HCT116 (cell line): ENCODE results near the gene CCL8. TPM values are rescaled to one million over a fixed set of nuclear protein-coding genes. Genes with fewer than 3 reads are reported as not detected.

Source experiments
- ATAC-seq: fragments of 200-7000 bp; cut with Tn5 transposase; 2 replicates; pipeline ENCODE4 v1.9.1; 2020; ENCODE audit warnings: mild to moderate bottlenecking, moderate library complexity
- BruUV-seq: library from RNA; stranded (reverse); fragments of 400-500 nt; replicated peaks from 2 replicates; lab custom pipeline; 2021; lab: Mats Ljungman, UMichigan
- CTCF ChIA-PET: fragments of 300-600 bp; sonication (Branson Sonifier 250); formaldehyde crosslinking; loops from one replicate; lab custom pipeline; 2021; ENCODE audit warnings: antibody characterized with exemption; lab: Charles Lee
- POLR2A ChIA-PET: fragments of 300-600, 350-600 bp; sonication (Branson Sonifier 250); formaldehyde crosslinking; loops from one replicate; lab custom pipeline; 2021; ENCODE audit warnings: antibody characterized with exemption; lab: Charles Lee
- RAD21 ChIA-PET, 2 experiments: fragments of 300-600 bp; sonication (Branson Sonifier 250); formaldehyde crosslinking; loops; one replicate each; lab custom pipeline; 2023; ENCODE audit warnings: low total read pairs in 2 of 2; ENCODE audit not compliant: uncharacterized antibody in 2 of 2, unreplicated experiment in 2 of 2, low non-redundant PET in 1 of 2; lab: Charles Lee
- DNase-seq: peaks from one replicate; pipeline ENCODE4 v3.0.0-alpha.2; 2010; ENCODE audit warnings: low read depth, low spot score
- H2AFZ ChIP-seq: fragments of 200-600 bp; shearing (Covaris generic), sonication (generic); 2 replicates; pipeline ENCODE4 v1.6.1; 2017; ENCODE audit warnings: low read depth, mixed run types, mixed read lengths, antibody characterized with exemption, low read length; ENCODE audit not compliant: poor library complexity, severe bottlenecking
- H3K27ac ChIP-seq: 2 replicates; pipeline ENCODE4 v1.5.1; 2012; ENCODE audit warnings: low read depth, low read length
- H3K27me3 ChIP-seq: fragments of 200-600 bp; sonication (generic); 2 replicates; pipeline ENCODE4 v1.6.1; 2016; ENCODE audit warnings: mixed run types, low read length, mixed read lengths; ENCODE audit not compliant: insufficient read depth
- H3K36me3 ChIP-seq, 2 experiments: fragments of 200-500 bp in 1 of 2; fragments of 200-600 bp in 1 of 2; sonication (Bioruptor generic) in 1 of 2; sonication (generic) in 1 of 2; 2 replicates each; pipeline versions ENCODE4 v1.5.1 to v1.6.1; 2014 to 2016; ENCODE audit warnings: low read length in 2 of 2, inconsistent platforms in 1 of 2, mixed read lengths in 1 of 2, mixed run types in 1 of 2; ENCODE audit not compliant: insufficient read depth in 2 of 2, control insufficient read depth in 1 of 2
- H3K4me1 ChIP-seq, 2 experiments: fragments of 200-600 bp in 1 of 2; sonication (generic) in 1 of 2; 2 replicates each; pipeline versions ENCODE4 v1.5.1 to v1.6.1; 2012 to 2017; ENCODE audit warnings: low read length in 2 of 2, inconsistent platforms in 1 of 2, mild to moderate bottlenecking in 1 of 2, mixed read lengths in 1 of 2, mixed run types in 1 of 2, moderate library complexity in 1 of 2; ENCODE audit not compliant: insufficient read depth in 2 of 2, control insufficient read depth in 1 of 2
- H3K4me2 ChIP-seq: fragments of 200-600 bp; sonication (generic); 2 replicates; pipeline ENCODE4 v1.6.1; 2017; ENCODE audit warnings: mixed run types, low read length, mixed read lengths
- H3K4me3 ChIP-seq, 2 experiments: fragments of 200-600 bp in 1 of 2; sonication (generic) in 1 of 2; replicated peaks in 1 of 2; 2 replicates each; pipeline ENCODE4 v1.5.1; 2011 to 2016; ENCODE audit warnings: low read length in 2 of 2, control low read depth in 1 of 2, low read depth in 1 of 2, mild to moderate bottlenecking in 1 of 2, mixed read lengths in 1 of 2, mixed run types in 1 of 2
- H3K79me2 ChIP-seq: fragments of 200-600 bp; sonication (generic); 2 replicates; pipeline ENCODE4 v1.6.1; 2017; ENCODE audit warnings: mild to moderate bottlenecking, mixed run types, low read length, moderate library complexity, mixed read lengths; ENCODE audit not compliant: insufficient read depth
- H3K9ac ChIP-seq: fragments of 200-600 bp; sonication (generic); 2 replicates; pipeline ENCODE4 v1.6.1; 2016; ENCODE audit warnings: low read length, mixed read lengths
- H3K9me2 ChIP-seq: fragments of 200-600 bp; sonication (generic), shearing (Covaris generic); 2 replicates; pipeline ENCODE4 v1.6.1; 2017; ENCODE audit warnings: mixed run types, mild to moderate bottlenecking, moderate library complexity; ENCODE audit not compliant: insufficient read depth
- H3K9me3 ChIP-seq, 2 experiments: fragments of 200-500 bp in 1 of 2; fragments of 200-600 bp in 1 of 2; sonication (Bioruptor generic) in 1 of 2; sonication (generic) in 1 of 2; 2 replicates each; pipeline ENCODE4 v1.6.1; 2014 to 2017; ENCODE audit warnings: low read length in 2 of 2, mixed read lengths in 2 of 2, inconsistent platforms in 1 of 2, low read depth in 1 of 2, mild to moderate bottlenecking in 1 of 2, mixed run types in 1 of 2, moderate library complexity in 1 of 2; ENCODE audit not compliant: control insufficient read depth in 1 of 2, insufficient read depth in 1 of 2
- H4K20me1 ChIP-seq: fragments of 200-600 bp; sonication (generic), shearing (Covaris generic); 2 replicates; pipeline ENCODE4 v1.6.1; 2017; ENCODE audit warnings: mixed run types, mild to moderate bottlenecking, moderate library complexity; ENCODE audit not compliant: insufficient read depth
- EZH2 ChIP-seq: fragments of 200-600 bp; sonication (generic); IDR thresholded peaks from 2 replicates; pipeline ENCODE4 v1.6.1; 2017; ENCODE audit warnings: antibody characterized with exemption, mixed run types
- EZH2phosphoT487 ChIP-seq: fragments of 200-600 bp; IDR thresholded peaks from 2 replicates; pipeline ENCODE4 v1.6.1; 2018; ENCODE audit warnings: antibody characterized with exemption, borderline replicate concordance
- FOSL1 ChIP-seq: IDR thresholded peaks from 2 replicates; pipeline ENCODE4 v1.6.1; 2012; ENCODE audit warnings: low read depth
- JUND ChIP-seq: IDR thresholded peaks from 2 replicates; pipeline ENCODE4 v1.6.1; 2012
- MAX ChIP-seq: IDR thresholded peaks from 2 replicates; pipeline ENCODE4 v1.6.1; 2012
- POLR2AphosphoS5 ChIP-seq: IDR thresholded peaks from 2 replicates; pipeline ENCODE4 v1.6.1; 2011; ENCODE audit warnings: mild to moderate bottlenecking, low read depth, low read length, moderate library complexity
- RAD21 ChIP-seq: IDR thresholded peaks from 2 replicates; pipeline ENCODE4 v1.6.1; 2012; ENCODE audit warnings: low read depth, mild to moderate bottlenecking
- REST ChIP-seq: IDR thresholded peaks from 2 replicates; pipeline ENCODE4 v1.6.1; 2012; ENCODE audit warnings: low read depth
- SIN3A ChIP-seq: IDR thresholded peaks from 2 replicates; pipeline ENCODE4 v1.6.1; 2012; ENCODE audit warnings: low read depth
- SP1 ChIP-seq: IDR thresholded peaks from 2 replicates; pipeline ENCODE4 v1.6.1; 2012; ENCODE audit warnings: low read depth
- SRF ChIP-seq: IDR thresholded peaks from 2 replicates; pipeline ENCODE4 v1.6.1; 2012; ENCODE audit warnings: low read depth
- intact Hi-C: fragments of 100-400 bp; cut with micrococcal nuclease; formaldehyde crosslinking; loops from 2 replicates; pipeline ENCODE4 v1.10.0; 2022
- total RNA-seq: library from RNA; stranded (reverse); gene quantifications from one replicate; pipeline ENCODE4 v1.2.1, GENCODE V29; 2021; ENCODE audit not compliant: unreplicated experiment

Gene CCL8
- total RNA-seq, 1 experiment from 2014 or later: not detected

GRCh38 chr17:34313164-34313563, 6.1 kb upstream of the CCL8 start:
- BruUV-seq: no TSS peak
- H3K9me2 ChIP-seq: no peaks in the 10 kb centered on the region
- no peaks in the 10 kb centered on the region for H3K9me3 ChIP-seq
- DNase-seq: no peak
- no peak overlapping the region for H2AFZ ChIP-seq
- no peaks in the 10 kb centered on the region for H3K36me3 ChIP-seq
- RAD21 ChIA-PET: no interaction called here
- H3K27ac ChIP-seq: no peak overlapping the region
- no peak overlapping the region for H3K9ac ChIP-seq
- H3K4me2 ChIP-seq: no peak overlapping the region
- H4K20me1 ChIP-seq: no peaks in the 10 kb centered on the region
- H3K4me1 ChIP-seq: no peaks in the 10 kb centered on the region
- CTCF ChIA-PET: no interaction called here
- no peaks in the 10 kb centered on the region for H3K79me2 ChIP-seq
- TF ChIP-seq RAD21 (no peak), JUND (no peak), FOSL1 (no peak)
- intact Hi-C loops: no loop called here
- POLR2A ChIA-PET: no interaction called here
- peaks cover 8% of the 10 kb centered on the region; the same call in 1 of the 2 replicates for H3K27me3 ChIP-seq
- no peak for ATAC-seq
- no peak overlapping the region for H3K4me3 ChIP-seq

GRCh38 chr17:34314279-34314678, 5.0 kb upstream of the CCL8 start:
- Histone ChIP-seq H3K4me2 (no peak overlapping the region), H3K9me3 (no peaks in the 10 kb centered on the region), H3K4me3 (no peak overlapping the region), H3K79me2 (no peaks in the 10 kb centered on the region), H3K36me3 (no peaks in the 10 kb centered on the region), H3K9me2 (no peaks in the 10 kb centered on the region), H3K27ac (no peak overlapping the region), H2AFZ (no peak overlapping the region), H3K9ac (no peak overlapping the region), H4K20me1 (no peaks in the 10 kb centered on the region), H3K27me3 (peaks cover 8% of the 10 kb centered on the region; the same call in 1 of the 2 replicates), H3K4me1 (no peaks in the 10 kb centered on the region)
- ATAC-seq (no peak), DNase-seq (no peak)
- no peak for TF ChIP-seq JUND
- no peak for TF ChIP-seq SIN3A
- no peak for TF ChIP-seq SP1
- no peak for TF ChIP-seq EZH2
- no peak for TF ChIP-seq SRF
- TF ChIP-seq POLR2AphosphoS5: no peak
- TF ChIP-seq MAX: no peak
- no peak for TF ChIP-seq EZH2phosphoT487
- TF ChIP-seq REST: no peak
- POLR2A ChIA-PET: no interaction called here
- RAD21 ChIA-PET: no interaction called here
- BruUV-seq: no TSS peak
- CTCF ChIA-PET: no interaction called here
- intact Hi-C loops: no loop called here
